ENCODE data around the gene CDIPT. TPM values are rescaled to one million over a fixed set of nuclear protein-coding genes. Genes with fewer than 3 reads are reported as not detected.

The CDIPT gene
- total and polyA plus RNA-seq, 2 of the 13 experiments (the other 11 are each of a cell fraction or from before 2014, with no cell fraction given), result 54.9 to 97.5 TPM

DNA sequence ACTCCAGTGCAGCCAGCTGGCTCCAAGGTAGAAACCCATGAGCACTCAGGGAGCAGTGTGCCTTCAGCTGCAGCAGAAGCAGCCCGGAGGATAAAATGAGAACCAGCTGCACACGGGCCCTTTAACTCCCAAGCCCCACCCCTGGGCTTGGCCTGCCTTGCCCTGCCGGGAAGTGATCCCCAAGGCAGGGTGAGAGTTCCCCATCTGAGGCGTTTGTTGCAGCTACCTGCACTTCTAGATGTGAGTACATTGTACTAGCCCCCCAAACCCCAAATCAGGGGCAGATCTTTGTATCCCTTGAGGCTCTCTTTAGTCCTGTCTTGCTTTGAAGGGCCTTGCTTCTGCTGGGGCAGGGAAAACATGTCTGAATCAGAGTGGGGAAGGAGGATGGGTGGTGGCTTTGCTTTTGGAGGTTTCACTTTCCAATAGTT is 42.7 kb downstream of the CDIPT start, which contains the start of gene MVP (continued):
- TF ChIP-seq AGO1 (IDR thresholded peaks at IDR 0.05; ENCODE audit: low read depth, low read length, poor library complexity, severe bottlenecking), result no peak
- TF ChIP-seq ZFP36L2 (CRISPR knock-in tag; IDR thresholded peaks at IDR 0.05), result no peak
- no peak for TF ChIP-seq ZMYM2 (CRISPR knock-in tag; IDR thresholded peaks at IDR 0.05)
- TF ChIP-seq, protein P1, sequence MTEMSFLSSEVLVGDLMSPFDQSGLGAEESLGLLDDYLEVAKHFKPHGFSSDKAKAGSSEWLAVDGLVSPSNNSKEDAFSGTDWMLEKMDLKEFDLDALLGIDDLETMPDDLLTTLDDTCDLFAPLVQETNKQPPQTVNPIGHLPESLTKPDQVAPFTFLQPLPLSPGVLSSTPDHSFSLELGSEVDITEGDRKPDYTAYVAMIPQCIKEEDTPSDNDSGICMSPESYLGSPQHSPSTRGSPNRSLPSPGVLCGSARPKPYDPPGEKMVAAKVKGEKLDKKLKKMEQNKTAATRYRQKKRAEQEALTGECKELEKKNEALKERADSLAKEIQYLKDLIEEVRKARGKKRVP (CRISPR knock-in tag; IDR thresholded peaks at IDR 0.05), result no peak
- TF ChIP-seq, protein P2, sequence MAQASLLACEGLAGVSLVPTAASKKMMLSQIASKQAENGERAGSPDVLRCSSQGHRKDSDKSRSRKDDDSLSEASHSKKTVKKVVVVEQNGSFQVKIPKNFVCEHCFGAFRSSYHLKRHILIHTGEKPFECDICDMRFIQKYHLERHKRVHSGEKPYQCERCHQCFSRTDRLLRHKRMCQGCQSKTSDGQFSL (CRISPR knock-in tag; IDR thresholded peaks at IDR 0.05), result no peak
- TF ChIP-seq DNMT3B (CRISPR knock-in tag; conservative IDR thresholded peaks at IDR 0.05), result no peak
- no peak for TF ChIP-seq SUZ12 (IDR thresholded peaks at IDR 0.05; ENCODE audit: low read depth, low read length)
- 0 out of 2 replicates have a peak, but pooled peaks have one; percentile 33 for TF ChIP-seq GABPB1 (CRISPR knock-in tag; IDR thresholded peaks at IDR 0.05)
- no peak for TF ChIP-seq MAF1 (CRISPR knock-in tag; IDR thresholded peaks at IDR 0.05; ENCODE audit: borderline replicate concordance)
- no peak for TF ChIP-seq ZNF570 (CRISPR knock-in tag; IDR thresholded peaks at IDR 0.05; ENCODE audit: borderline replicate concordance)
- no peak for TF ChIP-seq GATAD2A (CRISPR knock-in tag; IDR thresholded peaks at IDR 0.05)
- TF ChIP-seq ZNF460 (CRISPR knock-in tag; IDR thresholded peaks at IDR 0.05; ENCODE audit: borderline replicate concordance), result no peak
- no peak for TF ChIP-seq MAFG (CRISPR knock-in tag; IDR thresholded peaks at IDR 0.05)
- TF ChIP-seq, protein P3, sequence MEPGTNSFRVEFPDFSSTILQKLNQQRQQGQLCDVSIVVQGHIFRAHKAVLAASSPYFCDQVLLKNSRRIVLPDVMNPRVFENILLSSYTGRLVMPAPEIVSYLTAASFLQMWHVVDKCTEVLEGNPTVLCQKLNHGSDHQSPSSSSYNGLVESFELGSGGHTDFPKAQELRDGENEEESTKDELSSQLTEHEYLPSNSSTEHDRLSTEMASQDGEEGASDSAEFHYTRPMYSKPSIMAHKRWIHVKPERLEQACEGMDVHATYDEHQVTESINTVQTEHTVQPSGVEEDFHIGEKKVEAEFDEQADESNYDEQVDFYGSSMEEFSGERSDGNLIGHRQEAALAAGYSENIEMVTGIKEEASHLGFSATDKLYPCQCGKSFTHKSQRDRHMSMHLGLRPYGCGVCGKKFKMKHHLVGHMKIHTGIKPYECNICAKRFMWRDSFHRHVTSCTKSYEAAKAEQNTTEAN (CRISPR knock-in tag; conservative IDR thresholded peaks at IDR 0.05), result no peak
- no peak for TF ChIP-seq ZNF468 (CRISPR knock-in tag; IDR thresholded peaks at IDR 0.05)
- no peak for TF ChIP-seq GTF2F1 (IDR thresholded peaks at IDR 0.05; ENCODE audit: low read length)
- TF ChIP-seq KLF9 (CRISPR knock-in tag; IDR thresholded peaks at IDR 0.05; ENCODE audit: low read depth), result no peak
- TF ChIP-seq RBAK (CRISPR knock-in tag; IDR thresholded peaks at IDR 0.05), result no peak
- TF ChIP-seq ZNF660 (CRISPR knock-in tag; IDR thresholded peaks at IDR 0.05; ENCODE audit: borderline replicate concordance, low read depth), result no peak
- TF ChIP-seq ZNF550 (CRISPR knock-in tag; IDR thresholded peaks at IDR 0.05; ENCODE audit: borderline replicate concordance), result no peak
- no peak for TF ChIP-seq ZNF446 (CRISPR knock-in tag; IDR thresholded peaks at IDR 0.05)
- no peak for TF ChIP-seq HOXA5 (CRISPR knock-in tag; IDR thresholded peaks at IDR 0.05)
- TF ChIP-seq, protein P4, sequence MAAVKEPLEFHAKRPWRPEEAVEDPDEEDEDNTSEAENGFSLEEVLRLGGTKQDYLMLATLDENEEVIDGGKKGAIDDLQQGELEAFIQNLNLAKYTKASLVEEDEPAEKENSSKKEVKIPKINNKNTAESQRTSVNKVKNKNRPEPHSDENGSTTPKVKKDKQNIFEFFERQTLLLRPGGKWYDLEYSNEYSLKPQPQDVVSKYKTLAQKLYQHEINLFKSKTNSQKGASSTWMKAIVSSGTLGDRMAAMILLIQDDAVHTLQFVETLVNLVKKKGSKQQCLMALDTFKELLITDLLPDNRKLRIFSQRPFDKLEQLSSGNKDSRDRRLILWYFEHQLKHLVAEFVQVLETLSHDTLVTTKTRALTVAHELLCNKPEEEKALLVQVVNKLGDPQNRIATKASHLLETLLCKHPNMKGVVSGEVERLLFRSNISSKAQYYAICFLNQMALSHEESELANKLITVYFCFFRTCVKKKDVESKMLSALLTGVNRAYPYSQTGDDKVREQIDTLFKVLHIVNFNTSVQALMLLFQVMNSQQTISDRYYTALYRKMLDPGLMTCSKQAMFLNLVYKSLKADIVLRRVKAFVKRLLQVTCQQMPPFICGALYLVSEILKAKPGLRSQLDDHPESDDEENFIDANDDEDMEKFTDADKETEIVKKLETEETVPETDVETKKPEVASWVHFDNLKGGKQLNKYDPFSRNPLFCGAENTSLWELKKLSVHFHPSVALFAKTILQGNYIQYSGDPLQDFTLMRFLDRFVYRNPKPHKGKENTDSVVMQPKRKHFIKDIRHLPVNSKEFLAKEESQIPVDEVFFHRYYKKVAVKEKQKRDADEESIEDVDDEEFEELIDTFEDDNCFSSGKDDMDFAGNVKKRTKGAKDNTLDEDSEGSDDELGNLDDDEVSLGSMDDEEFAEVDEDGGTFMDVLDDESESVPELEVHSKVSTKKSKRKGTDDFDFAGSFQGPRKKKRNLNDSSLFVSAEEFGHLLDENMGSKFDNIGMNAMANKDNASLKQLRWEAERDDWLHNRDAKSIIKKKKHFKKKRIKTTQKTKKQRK (IDR thresholded peaks at IDR 0.05; ENCODE audit: low read length), result no peak
- TF ChIP-seq ZNF20 (CRISPR knock-in tag; IDR thresholded peaks at IDR 0.05), result no peak
- no peak for TF ChIP-seq STAT5B (CRISPR knock-in tag; IDR thresholded peaks at IDR 0.05)
- TF ChIP-seq, protein P5, sequence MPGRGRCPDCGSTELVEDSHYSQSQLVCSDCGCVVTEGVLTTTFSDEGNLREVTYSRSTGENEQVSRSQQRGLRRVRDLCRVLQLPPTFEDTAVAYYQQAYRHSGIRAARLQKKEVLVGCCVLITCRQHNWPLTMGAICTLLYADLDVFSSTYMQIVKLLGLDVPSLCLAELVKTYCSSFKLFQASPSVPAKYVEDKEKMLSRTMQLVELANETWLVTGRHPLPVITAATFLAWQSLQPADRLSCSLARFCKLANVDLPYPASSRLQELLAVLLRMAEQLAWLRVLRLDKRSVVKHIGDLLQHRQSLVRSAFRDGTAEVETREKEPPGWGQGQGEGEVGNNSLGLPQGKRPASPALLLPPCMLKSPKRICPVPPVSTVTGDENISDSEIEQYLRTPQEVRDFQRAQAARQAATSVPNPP (CRISPR knock-in tag; IDR thresholded peaks at IDR 0.05), result no peak
